CD4-positive, alpha-beta T cell treated with Interleukin-15 for 4 hours (primary cell): ENCODE data around the gene DGKB.

Experiments used
- DNase-seq: peaks from one replicate; pipeline ENCODE4 v3.0.0-alpha.2; 2020; ENCODE audit warnings: low spot score

The DGKB gene

GRCh38 chr7:14115701-14116100 lies 786.9 kb downstream of the DGKB start:
- DNase-seq = no peak

- DNase-seq = no peak
Measured at GRCh38 chr7:14104861-14105260, 797.7 kb downstream of the DGKB start.

- DNase-seq = no peak
Measured at GRCh38 chr7:14096159-14096558, 806.4 kb downstream of the DGKB start.

- DNase-seq = no peak
Measured at GRCh38 chr7:14095233-14095950, 807.2 kb downstream of the DGKB start.
